Keratinocyte (primary cell): ENCODE results near the gene P2RY13. TPM values are rescaled to one million over a fixed set of nuclear protein-coding genes. Genes with fewer than 3 reads are reported as not detected.

Experiments
- DNase-seq: peaks from one replicate; pipeline ENCODE4 v3.0.0-alpha.2; 2011; ENCODE audit warnings: low read depth, missing footprints, low spot score
- FAIRE-seq: peaks from 2 replicates; lab custom pipeline; 2011; peaks lifted over from hg19 to GRCh38; lab: Jason Lieb, UNC
- H2AFZ ChIP-seq: 2 replicates; pipeline ENCODE4 v1.6.0; 2012; ENCODE audit warnings: low read length, control low read depth, inconsistent platforms; ENCODE audit not compliant: control insufficient read depth
- H3K27ac ChIP-seq: 2 replicates; pipeline ENCODE4 v1.5.1; 2011; ENCODE audit warnings: low read length; ENCODE audit not compliant: control insufficient read depth, insufficient read depth
- H3K27me3 ChIP-seq: 3 replicates; pipeline ENCODE4 v1.6.0; 2011; ENCODE audit warnings: low read length; ENCODE audit not compliant: control insufficient read depth, insufficient read depth; ENCODE audit errors: extremely low read depth
- H3K36me3 ChIP-seq, 2 experiments: 2 replicates in 1 of 2; 3 replicates in 1 of 2; pipeline ENCODE4 v1.5.1; 2011; ENCODE audit warnings: low read length in 2 of 2, mild to moderate bottlenecking in 1 of 2; ENCODE audit not compliant: control insufficient read depth in 2 of 2, insufficient read depth in 2 of 2; ENCODE audit errors: extremely low read depth in 1 of 2
- H3K4me1 ChIP-seq: 3 replicates; pipeline ENCODE4 v1.5.1; 2011; ENCODE audit warnings: low read length; ENCODE audit not compliant: control insufficient read depth, insufficient read depth; ENCODE audit errors: extremely low read depth
- H3K4me2 ChIP-seq: 3 replicates; pipeline ENCODE4 v1.6.0; 2011; ENCODE audit warnings: low read depth, low read length; ENCODE audit not compliant: control insufficient read depth, insufficient read depth; ENCODE audit errors: extremely low read depth
- H3K4me3 ChIP-seq, 3 experiments: fragments of 200-600 bp in 1 of 3; sonication (generic) in 1 of 3; 2 replicates in 2 of 3; 3 replicates in 1 of 3; pipeline ENCODE4 v1.5.1; 2011 to 2016; ENCODE audit warnings: low read length in 3 of 3, mild to moderate bottlenecking in 3 of 3, control low read depth in 2 of 3, inconsistent platforms in 1 of 3, low read depth in 1 of 3, mixed read lengths in 1 of 3, mixed run types in 1 of 3, moderate library complexity in 1 of 3; ENCODE audit not compliant: control insufficient read depth in 2 of 3, insufficient read depth in 2 of 3; ENCODE audit errors: extremely low read depth in 1 of 3
- H3K79me2 ChIP-seq: 2 replicates; pipeline ENCODE4 v1.6.0; 2012; ENCODE audit warnings: low read length; ENCODE audit not compliant: control insufficient read depth, insufficient read depth
- H3K9ac ChIP-seq: 3 replicates; pipeline ENCODE4 v1.6.0; 2011; ENCODE audit warnings: low read length; ENCODE audit not compliant: control insufficient read depth, insufficient read depth; ENCODE audit errors: extremely low read depth
- H3K9me1 ChIP-seq: 3 replicates; pipeline ENCODE4 v1.6.0; 2011; ENCODE audit warnings: low read length; ENCODE audit not compliant: control insufficient read depth, insufficient read depth; ENCODE audit errors: extremely low read depth
- H3K9me3 ChIP-seq: 2 replicates; pipeline ENCODE4 v1.5.1; 2012; ENCODE audit warnings: low read depth, low read length; ENCODE audit not compliant: control insufficient read depth
- H4K20me1 ChIP-seq: 3 replicates; pipeline ENCODE4 v1.6.0; 2011; ENCODE audit warnings: low read length; ENCODE audit not compliant: control insufficient read depth, insufficient read depth; ENCODE audit errors: extremely low read depth
- CTCF ChIP-seq, 3 experiments: IDR thresholded peaks in 1 of 3; conservative IDR thresholded peaks in 1 of 3; optimal IDR thresholded peaks in 1 of 3; 2 replicates in 2 of 3; 3 replicates in 1 of 3; pipeline versions ENCODE3 to v1.5.1; 2011; ENCODE audit warnings: low read length in 3 of 3, mild to moderate bottlenecking in 3 of 3, moderate library complexity in 2 of 3, control low read depth in 1 of 3, inconsistent platforms in 1 of 3; ENCODE audit not compliant: insufficient read depth in 2 of 3; ENCODE audit errors: extremely low read depth in 1 of 3
- EZH2 ChIP-seq: IDR thresholded peaks from one replicate; pipeline ENCODE4 v1.6.1; 2012; ENCODE audit warnings: inconsistent platforms, mild to moderate bottlenecking, low read length, moderate library complexity
- dilution Hi-C: fragments of 300-500 bp; cut with MboI; formaldehyde crosslinking; loops from one replicate; pipeline ENCODE4 v1.7.0; 2020; ENCODE audit warnings: low sequenced_read_pairs; ENCODE audit not compliant: extremely low pct_ligation_motif_present
- polyA plus RNA-seq, 5 experiments: library from polyadenylated mRNA; depleted of rRNA in 3 of 5; stranded (reverse) in 3 of 5; stranded (forward) in 1 of 5; unstranded in 1 of 5; fragments of >200 nt; gene quantifications; 1 replicate in 1 of 5; 2 replicates in 3 of 5; 3 replicates in 1 of 5; pipeline versions ENCODE4 v1.2.1 to v1.2.3, GENCODE V29; 2011 to 2012; ENCODE audit warnings: missing spikeins in 2 of 5, low read depth in 1 of 5, low replicate concordance in 1 of 5

P2RY13 gene
- polyA plus RNA-seq, 1 donor (not counting 4 experiments of a cell fraction or from before 2014, with no cell fraction given) = not detected

GRCh38 chr3:151281671-151282324 is 47.6 kb downstream of the P2RY13 start:
- no peak for FAIRE-seq
- Histone ChIP-seq H3K4me3 (no peak overlapping the region), H3K9me3 (no peaks in the 10 kb centered on the region), H3K27ac (no peak overlapping the region), H3K4me2 (no peak overlapping the region), H2AFZ (no peak overlapping the region), H3K9me1 (no peaks in the 10 kb centered on the region), H3K4me1 (no peaks in the 10 kb centered on the region), H4K20me1 (no peaks in the 10 kb centered on the region), H3K36me3 (no peaks in the 10 kb centered on the region), H3K79me2 (no peaks in the 10 kb centered on the region), H3K27me3 (no peaks in the 10 kb centered on the region), H3K9ac (no peak overlapping the region)
- no peak for DNase-seq
- dilution Hi-C loops = no loop called here
- TF ChIP-seq EZH2 (no peak), CTCF (optimal IDR thresholded peaks at IDR 0.05 in 1 of 3, IDR thresholded peaks at IDR 0.05 in 1 of 3, conservative IDR thresholded peaks at IDR 0.05 in 1 of 3; ENCODE audit: extremely low read depth in 1 of 3, insufficient read depth in 2 of 3, low read length in 3 of 3) (no peak)

GRCh38 chr3:151278230-151278629 is 51.1 kb downstream of the P2RY13 start, which contains the start of gene P2RY14:
Gene P2RY14 (minus strand): TSS chr3:151278542. CDS start chr3:151214316, 64,226 bp downstream.
- no peaks in the 10 kb centered on the region for H3K9me1 ChIP-seq
- no peaks in the 10 kb centered on the region for H4K20me1 ChIP-seq
- no peak for FAIRE-seq
- DNase-seq = no peak
- no peak within 1 kb of the TSS for H3K4me3 ChIP-seq
- no peak within 1 kb of the TSS for H3K27ac ChIP-seq
- H3K4me1 ChIP-seq = no peaks in the 10 kb centered on the region
- H3K27me3 ChIP-seq = no peaks in the 10 kb centered on the region
- no peak within 1 kb of the TSS for H3K9ac ChIP-seq
- no peaks in the 10 kb centered on the region for H3K79me2 ChIP-seq
- dilution Hi-C loops = no loop called here
- no peaks in the 10 kb centered on the region for H3K36me3 ChIP-seq
- H3K4me2 ChIP-seq = no peak within 1 kb of the TSS
- TF ChIP-seq CTCF (optimal IDR thresholded peaks at IDR 0.05 in 1 of 3, IDR thresholded peaks at IDR 0.05 in 1 of 3, conservative IDR thresholded peaks at IDR 0.05 in 1 of 3; ENCODE audit: extremely low read depth in 1 of 3, insufficient read depth in 2 of 3, low read length in 3 of 3) (no peak), EZH2 (no peak)
- H2AFZ ChIP-seq = no peak within 1 kb of the TSS
- H3K9me3 ChIP-seq = no peaks in the 10 kb centered on the region
